Type B pancreatic cell (in vitro differentiated cells): ENCODE results near the gene CHAF1A. TPM values are rescaled to one million over a fixed set of nuclear protein-coding genes. Genes with fewer than 3 reads are reported as not detected.

ENCODE experiments used
- DNase-seq: peaks from one replicate; pipeline ENCODE4 v3.0.0; 2021; ENCODE audit warnings: mixed read lengths; ENCODE audit not compliant: unreplicated experiment; ENCODE audit errors: extremely low spot score
- H3K27ac Mint-ChIP-seq: 2 replicates; pipeline ENCODE4 v1.8.0; 2021; ENCODE audit warnings: mild to moderate bottlenecking, mixed read lengths
- H3K27me3 Mint-ChIP-seq: 2 replicates; pipeline ENCODE4 v1.8.0; 2021; ENCODE audit warnings: mixed read lengths
- H3K36me3 Mint-ChIP-seq: 2 replicates; pipeline ENCODE4 v1.8.0; 2021; ENCODE audit warnings: mixed read lengths
- H3K4me1 Mint-ChIP-seq: one replicate; pipeline ENCODE4 v1.8.0; 2021; ENCODE audit warnings: mixed read lengths; ENCODE audit not compliant: unreplicated experiment
- H3K4me3 Mint-ChIP-seq: 2 replicates; pipeline ENCODE4 v1.8.0; 2021; ENCODE audit warnings: mild to moderate bottlenecking, mixed read lengths
- H3K9me3 Mint-ChIP-seq: 2 replicates; pipeline ENCODE4 v1.8.0; 2021; ENCODE audit warnings: mixed read lengths
- total RNA-seq: library from RNA; stranded (reverse); gene quantifications from 2 replicates; pipeline ENCODE4 v1.2.1, GENCODE V29; 2021; ENCODE audit warnings: low replicate concordance
- TF ChIP-seq, protein P1 (sequence below): fragments of 200-600 bp; sonication (generic); conservative IDR thresholded peaks from 2 replicates; pipeline ENCODE4 v1.5.0; 2021; ENCODE audit warnings: antibody characterized with exemption, mild to moderate bottlenecking

The CHAF1A gene
- total RNA-seq, 1 donor from 2014 or later, result 46.3 TPM

- Mint-ChIP-seq H3K27me3 (no peaks in the 10 kb centered on the region), H3K4me1 (peaks cover 14% of the 10 kb centered on the region), H3K27ac (no peak overlapping the region), H3K36me3 (no peaks in the 10 kb centered on the region), H3K4me3 (no peak overlapping the region), H3K9me3 (no peaks in the 10 kb centered on the region)
- DNase-seq, result no peak
- TF ChIP-seq, protein P1, sequence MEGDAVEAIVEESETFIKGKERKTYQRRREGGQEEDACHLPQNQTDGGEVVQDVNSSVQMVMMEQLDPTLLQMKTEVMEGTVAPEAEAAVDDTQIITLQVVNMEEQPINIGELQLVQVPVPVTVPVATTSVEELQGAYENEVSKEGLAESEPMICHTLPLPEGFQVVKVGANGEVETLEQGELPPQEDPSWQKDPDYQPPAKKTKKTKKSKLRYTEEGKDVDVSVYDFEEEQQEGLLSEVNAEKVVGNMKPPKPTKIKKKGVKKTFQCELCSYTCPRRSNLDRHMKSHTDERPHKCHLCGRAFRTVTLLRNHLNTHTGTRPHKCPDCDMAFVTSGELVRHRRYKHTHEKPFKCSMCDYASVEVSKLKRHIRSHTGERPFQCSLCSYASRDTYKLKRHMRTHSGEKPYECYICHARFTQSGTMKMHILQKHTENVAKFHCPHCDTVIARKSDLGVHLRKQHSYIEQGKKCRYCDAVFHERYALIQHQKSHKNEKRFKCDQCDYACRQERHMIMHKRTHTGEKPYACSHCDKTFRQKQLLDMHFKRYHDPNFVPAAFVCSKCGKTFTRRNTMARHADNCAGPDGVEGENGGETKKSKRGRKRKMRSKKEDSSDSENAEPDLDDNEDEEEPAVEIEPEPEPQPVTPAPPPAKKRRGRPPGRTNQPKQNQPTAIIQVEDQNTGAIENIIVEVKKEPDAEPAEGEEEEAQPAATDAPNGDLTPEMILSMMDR, result no peak
These were observed 36.4 kb upstream of the CHAF1A start for GRCh38 chr19:4365791-4366665.

- no peak overlapping the region for H3K4me3 Mint-ChIP-seq
- no peak overlapping the region for H3K27ac Mint-ChIP-seq
- DNase-seq, result no peak
- no peaks in the 10 kb centered on the region for H3K9me3 Mint-ChIP-seq
- H3K36me3 Mint-ChIP-seq, result no peaks in the 10 kb centered on the region
- H3K27me3 Mint-ChIP-seq, result no peaks in the 10 kb centered on the region
- TF ChIP-seq, protein P1, result no peak
- H3K4me1 Mint-ChIP-seq, result peaks cover 17% of the 10 kb centered on the region
These were observed 35.6 kb upstream of the CHAF1A start for GRCh38 chr19:4366666-4367335.

- TF ChIP-seq, protein P1, result no peak
- Mint-ChIP-seq H3K27me3 (no peaks in the 10 kb centered on the region), H3K4me3 (no peak overlapping the region), H3K27ac (peak overlapping the region; percentile 65), H3K9me3 (no peaks in the 10 kb centered on the region), H3K4me1 (peaks cover 17% of the 10 kb centered on the region), H3K36me3 (no peaks in the 10 kb centered on the region)
- DNase-seq, result no peak
These were observed 35.1 kb upstream of the CHAF1A start for GRCh38 chr19:4367336-4367723.

- H3K4me3 Mint-ChIP-seq, result no peak overlapping the region
- no peaks in the 10 kb centered on the region for H3K9me3 Mint-ChIP-seq
- DNase-seq, result no peak
- H3K36me3 Mint-ChIP-seq, result no peaks in the 10 kb centered on the region
- TF ChIP-seq, protein P1, result no peak
- H3K4me1 Mint-ChIP-seq, result peaks cover 17% of the 10 kb centered on the region
- H3K27ac Mint-ChIP-seq, result peak overlapping the region; percentile 65
- H3K27me3 Mint-ChIP-seq, result no peaks in the 10 kb centered on the region
These were observed 34.7 kb upstream of the CHAF1A start for GRCh38 chr19:4367781-4368127.

DNA sequence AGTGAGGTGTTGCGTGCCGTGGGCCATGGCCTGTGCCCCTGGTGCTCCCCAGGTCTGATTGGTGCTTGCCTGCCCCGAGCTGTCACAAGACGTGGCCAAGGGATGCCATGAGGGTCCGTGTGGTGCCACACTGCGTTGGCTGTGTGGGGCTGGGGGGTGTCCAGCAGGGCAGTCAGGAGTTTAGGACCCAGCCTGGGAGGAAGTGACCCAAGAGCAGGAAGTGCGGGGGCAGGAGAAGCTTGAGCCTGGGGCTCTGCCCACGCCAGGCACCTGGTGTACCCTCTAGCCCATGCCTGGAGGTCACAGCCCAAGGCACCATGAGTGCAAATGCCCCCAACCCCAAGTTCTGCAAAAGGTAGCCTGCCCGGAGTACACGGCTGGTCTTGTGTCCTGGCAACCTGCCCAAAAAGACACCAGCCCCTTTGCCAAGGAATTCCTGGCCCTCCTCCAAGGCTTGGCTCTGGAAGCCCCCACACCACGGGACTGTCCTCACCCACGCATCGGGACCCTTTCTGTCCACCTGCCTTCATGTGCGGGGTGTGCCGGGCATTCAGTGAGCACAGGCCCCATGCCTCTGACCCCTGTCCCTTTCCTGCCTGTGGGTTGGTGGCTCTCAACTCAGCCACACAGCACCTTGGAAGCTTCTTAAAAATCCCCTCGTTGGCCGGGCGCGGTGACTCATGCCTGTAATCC lies 34.2 kb upstream of the CHAF1A start:
- Mint-ChIP-seq H3K4me3 (no peak overlapping the region), H3K4me1 (peaks cover 17% of the 10 kb centered on the region), H3K27me3 (no peaks in the 10 kb centered on the region), H3K27ac (peak overlapping the region; percentile 89), H3K36me3 (no peaks in the 10 kb centered on the region), H3K9me3 (no peaks in the 10 kb centered on the region)
- no peak for DNase-seq
- TF ChIP-seq, protein P1, result no peak
